Activated effector memory CD4-positive, alpha-beta T cell treated with Interleukin-2 at 50 U/mL for 16 hours (primary cell): ENCODE measurements around the gene LTBP4.
"Not testable (repeated sequence)": the region's sequence is repeated elsewhere in the genome, so short reads cannot be mapped to it uniquely, and the experiment has no call there.

Experiments used
- DNase-seq: peaks from one replicate; pipeline ENCODE4 v3.0.0-alpha.2; 2020

LTBP4 gene

DNA sequence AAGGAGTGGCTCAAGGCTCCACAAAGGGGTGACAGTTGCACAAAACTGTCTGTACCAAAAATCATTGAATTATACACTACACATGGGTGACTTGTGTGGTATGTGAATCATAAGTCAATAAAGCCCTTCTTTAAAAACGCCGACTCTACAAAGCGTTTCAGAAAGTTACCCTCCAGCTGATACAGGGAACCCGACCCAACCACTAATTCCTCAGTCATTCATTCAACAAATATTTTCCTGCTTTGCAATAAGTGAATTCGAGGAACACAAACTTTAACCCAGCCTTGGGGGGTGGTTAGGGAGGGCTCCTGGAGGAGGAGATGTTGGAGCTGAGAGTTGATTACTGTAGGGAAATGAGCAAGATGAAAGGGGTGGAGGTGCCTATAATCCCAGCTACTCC is 32.0 kb downstream of the LTBP4 start:
- DNase-seq: no peak

GRCh38 chr19:40638327-40638726 is 37.2 kb downstream of the LTBP4 start:
- no peak for DNase-seq

DNA sequence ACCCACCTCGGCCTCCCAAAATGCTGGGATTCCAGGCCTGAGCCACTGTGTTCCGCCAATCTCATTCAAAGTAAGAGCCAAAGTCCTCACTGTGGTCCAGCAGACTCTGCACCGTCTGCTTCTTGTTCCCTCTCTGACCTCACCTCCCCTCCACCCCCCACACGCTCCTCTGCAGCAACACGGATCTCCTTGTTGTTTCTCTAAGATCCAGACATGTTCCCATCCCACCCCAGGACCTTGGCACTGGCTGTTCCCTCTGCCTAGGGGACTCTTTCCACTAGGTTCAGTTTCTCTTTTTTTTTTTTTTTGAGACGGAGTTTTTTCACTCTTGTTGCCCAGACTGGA is 38.4 kb downstream of the LTBP4 start:
- DNase-seq: no peak

DNA sequence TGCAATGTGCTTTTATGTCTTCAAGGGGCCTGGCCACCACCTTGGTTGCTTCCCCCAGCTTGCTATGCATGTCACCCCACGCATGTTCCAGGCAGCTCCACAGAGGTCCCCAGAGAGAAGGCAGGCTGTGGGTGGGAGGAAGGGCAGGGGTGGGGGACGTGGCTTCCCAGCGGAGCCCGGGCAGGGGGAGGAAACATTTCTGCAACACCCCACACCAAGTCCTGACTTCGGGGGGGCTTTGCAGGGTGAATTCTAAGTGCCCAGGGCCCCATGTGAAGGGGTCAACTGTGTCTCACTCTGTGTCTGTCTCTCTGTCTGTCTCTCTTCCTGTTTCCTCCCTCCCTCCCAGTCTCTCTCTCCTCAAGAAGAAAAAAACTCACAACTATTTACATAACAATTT is 39.6 kb downstream of the LTBP4 start:
- DNase-seq: no peak

DNA sequence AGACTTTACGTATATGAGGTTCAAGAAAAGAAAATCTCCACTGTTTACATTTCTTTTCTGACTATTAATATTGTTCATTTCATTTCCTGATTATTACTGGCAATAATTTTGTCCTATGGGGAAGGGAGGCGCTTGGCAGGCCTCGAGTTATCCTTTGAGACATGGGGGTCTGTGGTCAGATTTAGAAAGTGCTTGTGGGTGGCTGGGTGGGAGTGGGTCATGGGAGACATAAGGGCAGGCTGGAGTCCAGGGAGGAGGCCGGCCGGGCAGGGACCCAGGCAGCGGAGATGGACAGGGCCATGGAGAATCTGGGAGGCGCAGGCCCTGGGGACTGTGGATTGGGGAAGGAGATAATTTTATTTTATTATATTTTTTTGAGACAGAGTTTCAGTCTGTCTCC is 40.1 kb downstream of the LTBP4 start:
- DNase-seq: no peak

DNA sequence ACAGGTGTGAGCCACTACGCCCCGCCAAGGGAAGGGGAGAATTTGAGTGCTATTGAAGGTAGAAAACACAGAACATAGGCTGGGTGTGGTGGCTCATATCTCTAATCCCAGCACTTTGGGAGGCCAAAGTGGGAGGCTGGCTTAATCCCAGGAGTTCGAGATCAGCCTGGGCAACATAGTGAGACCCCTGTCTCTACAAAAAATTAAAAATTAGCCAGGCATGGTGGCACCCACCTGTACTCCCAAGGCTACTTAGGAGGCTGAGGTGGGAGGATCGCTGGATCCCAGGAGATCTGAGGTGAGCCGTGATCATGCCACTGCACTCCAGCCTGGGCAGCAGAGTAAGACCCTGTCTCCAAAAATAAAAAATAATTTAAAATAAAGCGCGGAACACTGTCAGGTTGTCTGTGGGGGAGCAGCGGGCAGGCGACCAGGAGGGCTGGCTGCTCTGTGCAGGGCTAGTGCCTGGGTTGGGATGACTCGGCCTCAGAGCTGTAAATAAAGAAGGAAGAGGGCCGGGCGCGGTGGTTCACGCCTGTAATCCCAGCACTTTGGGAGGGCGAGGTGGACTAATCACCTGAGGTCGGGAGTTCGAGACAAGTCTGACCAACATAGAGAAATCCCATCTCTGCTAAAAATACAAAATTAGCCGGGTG is 41.0 kb downstream of the LTBP4 start:
- no peak for DNase-seq

DNA sequence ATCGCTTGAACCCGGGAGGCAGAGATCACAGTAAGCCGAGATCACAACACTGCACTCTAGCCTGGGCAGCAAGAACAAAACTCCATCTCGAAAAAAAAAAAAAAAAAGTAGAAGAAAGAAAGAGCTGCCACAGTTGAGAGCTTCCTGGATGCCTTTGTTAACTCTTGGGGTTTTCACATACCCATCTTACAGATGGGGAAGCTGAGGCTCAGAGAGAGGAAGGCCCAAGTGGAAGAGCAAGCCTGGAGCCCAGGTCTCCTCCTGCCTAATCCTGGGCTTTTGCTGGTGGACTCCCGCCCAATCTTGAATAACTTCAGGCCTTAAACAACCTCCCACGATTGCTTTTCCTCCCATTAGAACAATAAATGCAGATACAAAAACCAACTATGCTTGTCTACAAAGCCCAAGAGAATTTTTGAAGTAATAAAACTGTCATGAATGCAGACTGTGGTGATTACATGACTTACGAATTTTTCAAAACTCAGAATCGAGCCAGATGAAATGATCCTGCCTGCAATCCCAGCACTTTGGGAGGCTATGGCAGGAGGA is 41.7 kb downstream of the LTBP4 start:
- DNase-seq: no peak

DNA sequence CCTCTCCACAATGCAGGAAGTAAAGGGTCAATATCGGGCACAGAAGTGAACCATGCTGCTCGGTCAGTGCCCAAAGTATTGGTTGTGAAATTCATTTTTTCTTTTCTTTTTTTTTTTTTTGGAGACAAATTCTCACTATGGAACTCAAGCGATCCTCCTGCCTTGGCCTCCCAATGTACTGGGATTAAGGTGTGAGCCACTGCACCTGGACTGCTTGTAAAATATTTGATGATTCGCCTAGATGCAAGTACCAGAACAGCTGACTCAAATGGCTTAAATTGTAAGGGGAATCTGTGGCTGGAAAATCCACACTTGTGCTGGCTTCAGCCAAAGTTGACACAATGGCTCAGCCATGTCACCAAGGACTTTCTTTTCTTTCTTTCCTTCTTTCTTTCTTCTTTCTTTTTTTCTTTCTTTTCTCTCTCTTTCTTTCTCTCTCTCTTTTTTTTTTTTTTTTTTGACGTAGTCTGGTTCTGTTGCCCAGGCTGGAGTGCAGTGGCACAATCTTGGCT is 45.6 kb downstream of the LTBP4 start:
- DNase-seq: no peak

GRCh38 chr19:40649903-40650675 is 48.9 kb downstream of the LTBP4 start:
- not testable (repeated sequence) for DNase-seq

DNA sequence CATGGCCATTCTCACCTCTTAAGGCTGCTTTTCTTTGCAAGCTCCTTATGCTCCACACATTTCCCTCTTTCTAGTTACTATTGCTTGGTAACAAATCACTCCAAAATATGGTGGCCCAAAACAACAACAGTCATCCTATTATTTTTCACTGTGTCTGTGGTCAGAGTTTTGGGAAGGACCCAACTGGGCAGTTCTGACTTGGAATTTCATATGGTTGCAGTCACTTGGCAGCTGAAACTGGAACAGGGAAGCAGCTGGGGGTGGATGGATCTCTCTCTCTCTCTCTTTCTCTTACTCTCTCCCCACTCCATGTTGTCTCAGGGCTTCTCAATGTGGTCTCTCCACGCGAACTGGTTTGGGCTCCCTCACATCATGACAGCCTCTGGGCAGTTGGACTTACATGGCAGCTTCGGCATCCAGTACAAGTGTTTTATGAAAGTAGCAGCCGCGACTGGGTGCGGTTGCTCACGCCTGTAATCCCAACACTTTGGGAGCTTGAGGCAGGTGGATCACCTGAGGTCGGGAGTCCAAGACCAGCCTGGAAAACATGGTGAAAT is 49.7 kb downstream of the LTBP4 start:
- DNase-seq: no peak

- not testable (repeated sequence) for DNase-seq
These were observed 51.1 kb downstream of the LTBP4 start for GRCh38 chr19:40652303-40652702.

DNA sequence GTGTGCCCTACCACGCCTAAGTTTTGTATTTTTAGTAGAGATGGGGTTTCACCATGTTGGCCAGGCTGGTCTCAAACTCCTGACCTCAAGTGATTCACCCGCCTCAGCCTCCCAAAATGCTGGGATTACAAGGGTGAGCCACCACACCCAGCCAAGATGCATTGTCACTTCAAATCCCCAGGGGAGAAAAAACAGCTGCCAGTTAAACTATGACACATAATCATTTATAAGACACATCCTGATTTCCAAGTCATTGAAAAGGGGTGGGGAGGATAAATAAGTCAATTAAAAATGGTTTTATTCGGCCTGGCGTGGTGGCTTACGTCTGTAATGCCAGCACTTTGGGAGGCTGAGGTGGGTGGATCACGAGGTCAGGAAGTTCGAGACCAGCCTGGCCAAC is 54.5 kb downstream of the LTBP4 start:
- not testable (repeated sequence) for DNase-seq

DNA sequence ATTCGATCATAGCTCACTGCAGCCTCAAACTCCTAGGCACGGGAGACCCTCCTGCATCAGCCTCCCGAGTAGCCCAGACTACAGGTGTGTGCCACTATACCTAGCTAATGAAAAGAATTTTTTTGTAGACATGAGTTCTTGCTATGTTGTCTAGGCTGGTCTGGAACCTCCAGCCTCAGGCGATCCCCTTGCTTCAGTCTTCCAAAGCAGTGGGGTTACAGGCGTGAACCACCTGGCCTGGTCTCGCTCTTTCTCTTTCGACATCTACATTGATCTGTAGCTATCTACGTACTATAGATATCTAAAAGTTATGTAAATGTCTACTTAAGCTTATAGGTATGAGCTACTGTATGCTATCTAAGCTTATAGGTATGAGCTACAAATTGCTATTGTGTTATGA is 56.9 kb downstream of the LTBP4 start:
- no peak for DNase-seq

GRCh38 chr19:40659116-40659515 is 57.9 kb downstream of the LTBP4 start:
- no peak for DNase-seq

DNA sequence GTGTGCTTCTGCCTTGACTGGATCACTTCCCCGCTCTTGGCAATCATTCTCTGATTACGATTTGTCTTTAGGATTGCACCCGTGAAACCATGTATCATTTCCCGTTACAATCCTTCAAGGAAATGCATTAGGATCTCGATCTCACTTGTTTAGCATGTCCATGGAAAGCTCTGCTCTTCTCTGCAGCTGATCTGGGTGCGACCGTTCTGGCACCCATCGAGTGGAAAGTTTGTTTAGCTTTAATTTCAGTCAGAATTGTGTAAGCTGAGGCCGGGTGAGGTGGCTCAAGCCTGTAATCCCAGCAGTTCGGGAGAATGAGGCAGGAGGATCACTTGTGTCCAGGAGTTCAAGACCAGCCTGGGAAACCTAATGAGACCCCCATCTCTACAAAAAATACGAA is 58.4 kb downstream of the LTBP4 start:
- no peak for DNase-seq

DNA sequence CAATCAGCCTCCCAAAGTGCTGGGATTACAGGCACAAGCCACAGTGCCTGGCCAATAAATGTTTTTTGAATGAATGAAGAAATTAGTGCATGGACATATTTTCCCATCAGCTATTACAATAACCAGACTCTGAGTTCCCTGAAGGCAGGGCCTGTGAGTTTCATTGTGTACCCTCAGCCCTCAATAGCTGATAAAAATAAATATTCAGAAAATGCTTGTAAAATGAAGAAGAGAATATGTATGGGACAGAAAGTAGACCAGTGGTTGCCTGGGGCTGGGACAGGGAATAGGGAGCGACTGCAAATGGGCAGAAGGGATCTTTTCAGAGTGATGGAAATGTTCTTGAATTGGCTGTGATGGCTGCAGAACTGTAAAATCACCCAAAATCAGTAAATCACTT is 60.4 kb downstream of the LTBP4 start:
- no peak for DNase-seq

DNA sequence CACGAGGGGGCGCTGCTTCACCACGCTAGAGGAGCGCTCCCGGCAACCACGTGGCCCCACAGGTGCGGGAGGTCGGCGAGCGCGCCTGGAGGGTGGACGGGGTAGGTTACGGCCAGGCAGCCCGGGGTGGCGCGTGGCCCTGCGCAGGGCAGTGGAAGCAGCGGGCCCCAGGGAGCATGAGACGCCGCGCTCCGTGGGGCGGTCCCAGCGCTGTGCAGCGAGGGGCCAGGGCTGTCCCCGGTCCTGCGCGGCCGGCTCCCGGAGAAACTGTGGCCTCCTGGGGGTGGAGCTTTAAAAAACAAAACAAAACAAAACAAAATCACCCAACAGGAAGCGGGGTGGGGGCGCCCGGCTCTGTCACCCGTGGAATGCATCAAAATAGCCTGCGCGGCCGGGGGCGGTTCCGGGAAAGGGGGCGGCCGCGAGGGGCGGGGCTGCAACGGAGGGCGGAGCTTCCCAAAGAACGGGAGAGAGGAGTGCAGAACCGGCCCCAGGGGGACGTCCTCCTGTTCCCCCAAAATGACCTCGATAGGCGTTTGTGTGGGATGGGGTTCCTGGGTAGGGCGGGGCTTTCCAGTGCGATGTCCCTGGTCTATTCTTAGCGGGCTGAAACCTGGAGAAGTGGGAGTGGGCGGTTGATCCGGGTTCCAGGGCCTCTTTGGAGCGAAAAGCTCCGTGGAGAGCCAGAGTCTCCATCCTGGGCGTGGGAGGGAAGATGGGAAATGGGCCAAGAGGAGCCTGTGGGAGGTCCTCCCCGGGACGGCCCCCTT is 61.9 kb downstream of the LTBP4 start:
- DNase-seq: peak; percentile 87

GRCh38 chr19:40663695-40664692 is 62.8 kb downstream of the LTBP4 start:
- DNase-seq: no peak

- DNase-seq: no peak
These were observed 65.8 kb downstream of the LTBP4 start for GRCh38 chr19:40666803-40667438.

- DNase-seq: no peak
These were observed 66.4 kb downstream of the LTBP4 start for GRCh38 chr19:40667602-40668001.

- no peak for DNase-seq
These were observed 67.9 kb downstream of the LTBP4 start for GRCh38 chr19:40668991-40669614.
